HCT116 (cell line): ENCODE results near the gene CALHM3. TPM values are rescaled to one million over a fixed set of nuclear protein-coding genes. Genes with fewer than 3 reads are reported as not detected.
"Not testable (repeated sequence)": the region's sequence is repeated elsewhere in the genome, so short reads cannot be mapped to it uniquely, and the experiment has no call there.

Experiments
- ATAC-seq: fragments of 200-7000 bp; cut with Tn5 transposase; 2 replicates; pipeline ENCODE4 v1.9.1; 2020; ENCODE audit warnings: mild to moderate bottlenecking, moderate library complexity
- BruUV-seq: library from RNA; stranded (reverse); fragments of 400-500 nt; replicated peaks from 2 replicates; lab custom pipeline; 2021; lab: Mats Ljungman, UMichigan
- CTCF ChIA-PET: fragments of 300-600 bp; sonication (Branson Sonifier 250); formaldehyde crosslinking; loops from one replicate; lab custom pipeline; 2021; ENCODE audit warnings: antibody characterized with exemption; lab: Charles Lee
- POLR2A ChIA-PET: fragments of 300-600, 350-600 bp; sonication (Branson Sonifier 250); formaldehyde crosslinking; loops from one replicate; lab custom pipeline; 2021; ENCODE audit warnings: antibody characterized with exemption; lab: Charles Lee
- RAD21 ChIA-PET, 2 experiments: fragments of 300-600 bp; sonication (Branson Sonifier 250); formaldehyde crosslinking; loops; one replicate each; lab custom pipeline; 2023; ENCODE audit warnings: low total read pairs in 2 of 2; ENCODE audit not compliant: uncharacterized antibody in 2 of 2, unreplicated experiment in 2 of 2, low non-redundant PET in 1 of 2; lab: Charles Lee
- DNase-seq: peaks from one replicate; pipeline ENCODE4 v3.0.0-alpha.2; 2010; ENCODE audit warnings: low read depth, low spot score
- H2AFZ ChIP-seq: fragments of 200-600 bp; shearing (Covaris generic), sonication (generic); 2 replicates; pipeline ENCODE4 v1.6.1; 2017; ENCODE audit warnings: low read depth, mixed run types, mixed read lengths, antibody characterized with exemption, low read length; ENCODE audit not compliant: poor library complexity, severe bottlenecking
- H3K27ac ChIP-seq: 2 replicates; pipeline ENCODE4 v1.5.1; 2012; ENCODE audit warnings: low read depth, low read length
- H3K27me3 ChIP-seq: fragments of 200-600 bp; sonication (generic); 2 replicates; pipeline ENCODE4 v1.6.1; 2016; ENCODE audit warnings: mixed run types, low read length, mixed read lengths; ENCODE audit not compliant: insufficient read depth
- H3K36me3 ChIP-seq, 2 experiments: fragments of 200-500 bp in 1 of 2; fragments of 200-600 bp in 1 of 2; sonication (Bioruptor generic) in 1 of 2; sonication (generic) in 1 of 2; 2 replicates each; pipeline versions ENCODE4 v1.5.1 to v1.6.1; 2014 to 2016; ENCODE audit warnings: low read length in 2 of 2, inconsistent platforms in 1 of 2, mixed read lengths in 1 of 2, mixed run types in 1 of 2; ENCODE audit not compliant: insufficient read depth in 2 of 2, control insufficient read depth in 1 of 2
- H3K4me1 ChIP-seq, 2 experiments: fragments of 200-600 bp in 1 of 2; sonication (generic) in 1 of 2; 2 replicates each; pipeline versions ENCODE4 v1.5.1 to v1.6.1; 2012 to 2017; ENCODE audit warnings: low read length in 2 of 2, inconsistent platforms in 1 of 2, mild to moderate bottlenecking in 1 of 2, mixed read lengths in 1 of 2, mixed run types in 1 of 2, moderate library complexity in 1 of 2; ENCODE audit not compliant: insufficient read depth in 2 of 2, control insufficient read depth in 1 of 2
- H3K4me2 ChIP-seq: fragments of 200-600 bp; sonication (generic); 2 replicates; pipeline ENCODE4 v1.6.1; 2017; ENCODE audit warnings: mixed run types, low read length, mixed read lengths
- H3K4me3 ChIP-seq, 2 experiments: fragments of 200-600 bp in 1 of 2; sonication (generic) in 1 of 2; replicated peaks in 1 of 2; 2 replicates each; pipeline ENCODE4 v1.5.1; 2011 to 2016; ENCODE audit warnings: low read length in 2 of 2, control low read depth in 1 of 2, low read depth in 1 of 2, mild to moderate bottlenecking in 1 of 2, mixed read lengths in 1 of 2, mixed run types in 1 of 2
- H3K79me2 ChIP-seq: fragments of 200-600 bp; sonication (generic); 2 replicates; pipeline ENCODE4 v1.6.1; 2017; ENCODE audit warnings: mild to moderate bottlenecking, mixed run types, low read length, moderate library complexity, mixed read lengths; ENCODE audit not compliant: insufficient read depth
- H3K9ac ChIP-seq: fragments of 200-600 bp; sonication (generic); 2 replicates; pipeline ENCODE4 v1.6.1; 2016; ENCODE audit warnings: low read length, mixed read lengths
- H3K9me2 ChIP-seq: fragments of 200-600 bp; sonication (generic), shearing (Covaris generic); 2 replicates; pipeline ENCODE4 v1.6.1; 2017; ENCODE audit warnings: mixed run types, mild to moderate bottlenecking, moderate library complexity; ENCODE audit not compliant: insufficient read depth
- H3K9me3 ChIP-seq, 2 experiments: fragments of 200-500 bp in 1 of 2; fragments of 200-600 bp in 1 of 2; sonication (Bioruptor generic) in 1 of 2; sonication (generic) in 1 of 2; 2 replicates each; pipeline ENCODE4 v1.6.1; 2014 to 2017; ENCODE audit warnings: low read length in 2 of 2, mixed read lengths in 2 of 2, inconsistent platforms in 1 of 2, low read depth in 1 of 2, mild to moderate bottlenecking in 1 of 2, mixed run types in 1 of 2, moderate library complexity in 1 of 2; ENCODE audit not compliant: control insufficient read depth in 1 of 2, insufficient read depth in 1 of 2
- H4K20me1 ChIP-seq: fragments of 200-600 bp; sonication (generic), shearing (Covaris generic); 2 replicates; pipeline ENCODE4 v1.6.1; 2017; ENCODE audit warnings: mixed run types, mild to moderate bottlenecking, moderate library complexity; ENCODE audit not compliant: insufficient read depth
- ATF3 ChIP-seq: IDR thresholded peaks from 2 replicates; pipeline ENCODE4 v1.6.1; 2012
- CBX3 ChIP-seq: IDR thresholded peaks from 2 replicates; pipeline ENCODE4 v1.6.1; 2012; ENCODE audit warnings: low read depth
- CEBPB ChIP-seq: IDR thresholded peaks from 2 replicates; pipeline ENCODE4 v1.6.1; 2012; ENCODE audit warnings: low read depth
- EGR1 ChIP-seq: IDR thresholded peaks from 2 replicates; pipeline ENCODE4 v1.6.1; 2012; ENCODE audit warnings: low read depth
- FOSL1 ChIP-seq: IDR thresholded peaks from 2 replicates; pipeline ENCODE4 v1.6.1; 2012; ENCODE audit warnings: low read depth
- JUND ChIP-seq: IDR thresholded peaks from 2 replicates; pipeline ENCODE4 v1.6.1; 2012
- MAX ChIP-seq: IDR thresholded peaks from 2 replicates; pipeline ENCODE4 v1.6.1; 2012
- POLR2AphosphoS5 ChIP-seq: IDR thresholded peaks from 2 replicates; pipeline ENCODE4 v1.6.1; 2011; ENCODE audit warnings: mild to moderate bottlenecking, low read depth, low read length, moderate library complexity
- RAD21 ChIP-seq: IDR thresholded peaks from 2 replicates; pipeline ENCODE4 v1.6.1; 2012; ENCODE audit warnings: low read depth, mild to moderate bottlenecking
- SIN3A ChIP-seq: IDR thresholded peaks from 2 replicates; pipeline ENCODE4 v1.6.1; 2012; ENCODE audit warnings: low read depth
- SP1 ChIP-seq: IDR thresholded peaks from 2 replicates; pipeline ENCODE4 v1.6.1; 2012; ENCODE audit warnings: low read depth
- SRF ChIP-seq: IDR thresholded peaks from 2 replicates; pipeline ENCODE4 v1.6.1; 2012; ENCODE audit warnings: low read depth
- YY1 ChIP-seq: IDR thresholded peaks from 2 replicates; pipeline ENCODE4 v1.6.1; 2011; ENCODE audit warnings: low read length, low read depth, moderate library complexity, mild to moderate bottlenecking; ENCODE audit not compliant: insufficient replicate concordance; ENCODE audit errors: extremely low read depth
- ZBTB33 ChIP-seq: IDR thresholded peaks from 2 replicates; pipeline ENCODE4 v1.6.1; 2011; ENCODE audit warnings: mild to moderate bottlenecking, low read length, moderate library complexity; ENCODE audit not compliant: insufficient replicate concordance; ENCODE audit errors: extremely low read depth
- intact Hi-C: fragments of 100-400 bp; cut with micrococcal nuclease; formaldehyde crosslinking; loops from 2 replicates; pipeline ENCODE4 v1.10.0; 2022
- total RNA-seq: library from RNA; stranded (reverse); gene quantifications from one replicate; pipeline ENCODE4 v1.2.1, GENCODE V29; 2021; ENCODE audit not compliant: unreplicated experiment

CALHM3 gene
- total RNA-seq, 1 experiment from 2014 or later: 0.49 TPM

GRCh38 chr10:103528549-103528948 is 49.5 kb upstream of the CALHM3 start:
- Histone ChIP-seq H3K4me3 (no peak overlapping the region), H3K79me2 (no peaks in the 10 kb centered on the region), H3K27ac (no peak overlapping the region), H3K9ac (peak overlapping the region; percentile 15; the same call in 1 of the 2 replicates), H4K20me1 (no peaks in the 10 kb centered on the region), H3K9me3 (no peaks in the 10 kb centered on the region), H3K36me3 (no peaks in the 10 kb centered on the region), H3K4me2 (peak overlapping the region; percentile 46), H3K4me1 (peaks cover 10 to 45% of the 10 kb centered on the region in 2 experiments), H3K27me3 (no peaks in the 10 kb centered on the region), H3K9me2 (no peaks in the 10 kb centered on the region; the same call in 1 of the 2 replicates), H2AFZ (peak overlapping the region; percentile 42)
- ChIA-PET POLR2A (interaction anchor here (0.9 to 2.8 kb wide), 6 partner anchors 11 to 77 kb away, joined by 3 to 12 read pairs (median 4); no protein-coding TSS in a partner anchor), RAD21 (interaction anchor here in 1 of 2 experiments (0.7 kb wide), 1 partner anchor 64 kb away, joined by 3 read pairs; no protein-coding TSS in a partner anchor), CTCF (interaction anchor here (1.1 to 2.4 kb wide), 3 partner anchors 14 to 38 kb away, joined by 3 to 14 read pairs (median 3); no protein-coding TSS in a partner anchor)
- intact Hi-C loops: no loop called here
- no TSS peak for BruUV-seq
- no peak for DNase-seq
- TF ChIP-seq YY1: no peak
- 0 out of 2 replicates have a peak, but pooled peaks have one; percentile 19 for TF ChIP-seq SP1
- ATAC-seq: no peak

- peak; percentile 91 for ATAC-seq
- H3K9ac ChIP-seq: peak overlapping the region; percentile 47
- H3K79me2 ChIP-seq, H3K36me3 ChIP-seq, RAD21 ChIA-PET, H4K20me1 ChIP-seq, intact Hi-C loops, H3K9me2 ChIP-seq, H3K27ac ChIP-seq, H2AFZ ChIP-seq, H3K4me3 ChIP-seq, H3K27me3 ChIP-seq, H3K9me3 ChIP-seq, BruUV-seq: not testable (repeated sequence)
- H3K4me1 ChIP-seq: peaks cover 10 to 45% of the 10 kb centered on the region in 2 experiments
- H3K4me2 ChIP-seq: peak overlapping the region; percentile 46
- ChIA-PET CTCF (interaction anchor here (1.1 to 2.4 kb wide), 3 partner anchors 15 to 37 kb away, joined by 3 to 14 read pairs (median 3); no protein-coding TSS in a partner anchor), POLR2A (interaction anchor here (1.0 to 2.8 kb wide), 4 partner anchors 12 to 76 kb away, joined by 3 to 12 read pairs (median 4); no protein-coding TSS in a partner anchor)
- TF ChIP-seq POLR2AphosphoS5 (peak; percentile 73), YY1 (peak; percentile 81), JUND (peak; percentile 93), FOSL1 (peak; percentile 96), ZBTB33 (peak; percentile 55), CEBPB (peak; percentile 93), EGR1 (peak; percentile 31; the same call in 1 of the 2 replicates), MAX (peak; percentile 73), ATF3 (peak; percentile 70; the same call in 1 of the 2 replicates), SRF (peak; percentile 8; the same call in 1 of the 2 replicates), CBX3 (peak; percentile 98), RAD21 (peak; percentile 13; the same call in 1 of the 2 replicates), SP1 (peak; percentile 96), SIN3A (0 out of 2 replicates have a peak, but pooled peaks have one; percentile 69)
- peak; percentile 89 for DNase-seq
Observed at GRCh38 chr10:103527476-103527875, 48.4 kb upstream of the CALHM3 start.
